ENCODE measurements around the gene TUNAR.

Gene TUNAR

DNA sequence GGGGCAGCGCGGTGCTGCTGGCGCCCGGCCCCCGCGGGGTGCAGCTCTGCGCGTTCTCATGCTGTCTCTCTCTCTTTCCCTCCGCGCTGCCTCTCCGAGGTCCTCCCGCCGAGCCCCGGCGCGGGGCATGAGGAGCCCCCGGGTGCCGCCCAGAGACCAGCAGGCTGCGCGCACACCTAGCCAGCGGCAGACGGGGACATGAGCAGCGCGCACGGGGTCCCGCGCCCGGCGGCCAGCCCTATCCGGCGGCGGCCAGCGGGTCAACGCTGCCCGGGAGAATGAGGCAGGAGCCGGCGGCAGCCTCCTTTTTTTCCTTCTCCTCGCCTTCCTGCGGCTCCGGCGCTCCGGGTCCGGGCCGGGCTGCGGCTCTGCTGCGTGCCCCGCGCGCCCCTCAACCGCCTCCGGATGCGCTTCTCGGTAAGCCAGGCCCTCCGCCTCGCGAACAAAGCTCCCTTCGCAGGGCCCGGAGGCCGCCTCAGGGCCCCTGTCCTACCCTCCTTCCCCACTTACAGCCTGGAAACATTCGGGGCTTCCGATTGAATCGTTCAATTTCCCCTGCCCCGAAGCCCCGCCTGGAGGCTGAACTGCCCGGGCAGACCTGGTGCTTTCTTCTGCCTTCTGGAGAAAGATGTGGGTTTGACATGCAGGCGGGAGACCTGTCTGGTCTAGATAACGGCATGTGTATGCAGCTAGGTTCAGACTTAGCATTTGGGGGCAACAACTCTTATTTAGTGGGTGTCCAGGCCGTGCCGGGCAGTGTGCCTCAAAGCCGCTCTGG is at the start of gene TUNAR:
TSS of gene TUNAR (plus strand) at position 72 of the 778 bp plus-strand sequence.
- DNase-seq (ENCODE audit: low read depth) = no peak
- TF ChIP-seq, protein P1, sequence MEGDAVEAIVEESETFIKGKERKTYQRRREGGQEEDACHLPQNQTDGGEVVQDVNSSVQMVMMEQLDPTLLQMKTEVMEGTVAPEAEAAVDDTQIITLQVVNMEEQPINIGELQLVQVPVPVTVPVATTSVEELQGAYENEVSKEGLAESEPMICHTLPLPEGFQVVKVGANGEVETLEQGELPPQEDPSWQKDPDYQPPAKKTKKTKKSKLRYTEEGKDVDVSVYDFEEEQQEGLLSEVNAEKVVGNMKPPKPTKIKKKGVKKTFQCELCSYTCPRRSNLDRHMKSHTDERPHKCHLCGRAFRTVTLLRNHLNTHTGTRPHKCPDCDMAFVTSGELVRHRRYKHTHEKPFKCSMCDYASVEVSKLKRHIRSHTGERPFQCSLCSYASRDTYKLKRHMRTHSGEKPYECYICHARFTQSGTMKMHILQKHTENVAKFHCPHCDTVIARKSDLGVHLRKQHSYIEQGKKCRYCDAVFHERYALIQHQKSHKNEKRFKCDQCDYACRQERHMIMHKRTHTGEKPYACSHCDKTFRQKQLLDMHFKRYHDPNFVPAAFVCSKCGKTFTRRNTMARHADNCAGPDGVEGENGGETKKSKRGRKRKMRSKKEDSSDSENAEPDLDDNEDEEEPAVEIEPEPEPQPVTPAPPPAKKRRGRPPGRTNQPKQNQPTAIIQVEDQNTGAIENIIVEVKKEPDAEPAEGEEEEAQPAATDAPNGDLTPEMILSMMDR (IDR thresholded peaks at IDR 0.05; ENCODE audit: low read depth, low read length, missing control alignments) = no peak
- in situ Hi-C loops (cut with HindIII; ENCODE audit: low sequenced_read_pairs) = no loop called here
- H3K4me3 ChIP-seq (ENCODE audit: low read depth, low read length) = peak within 1 kb of the TSS; percentile 33

DNA sequence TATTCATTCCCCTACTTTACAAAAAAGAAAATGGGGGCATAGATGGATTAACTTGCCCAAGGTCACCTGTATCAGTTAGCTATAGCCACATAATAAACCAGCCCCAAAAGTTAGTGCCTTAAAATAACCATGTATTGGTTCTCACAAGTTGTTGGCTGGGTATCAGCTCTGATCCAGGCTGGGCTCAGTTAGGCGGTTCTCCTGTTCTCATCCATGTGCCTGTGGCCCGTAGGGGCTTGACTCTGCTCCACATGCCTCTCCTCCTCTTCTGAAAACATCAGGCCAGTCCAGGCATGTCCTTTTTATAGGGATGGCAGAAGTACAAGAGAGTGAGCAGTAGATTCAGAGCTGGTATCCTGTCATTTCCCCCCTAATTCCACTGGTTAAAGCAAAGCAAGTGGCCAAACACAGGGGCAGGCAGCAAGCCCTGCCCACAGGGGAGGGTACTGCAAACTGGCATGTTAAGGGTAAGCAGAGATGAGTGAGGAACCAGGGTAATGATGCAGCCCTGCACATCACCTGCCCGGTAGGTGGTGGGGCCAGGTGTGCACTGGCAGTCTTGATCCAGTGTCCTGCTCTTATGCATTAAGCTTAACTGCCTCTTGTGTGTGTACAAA is 47.9 kb upstream of the TUNAR start:
- H3K4me3 ChIP-seq (ENCODE audit: low read depth, low read length) = no peak overlapping the region
- in situ Hi-C loops (cut with HindIII; ENCODE audit: low sequenced_read_pairs) = no loop called here
- DNase-seq (ENCODE audit: low read depth) = no peak
- TF ChIP-seq, protein P1 (IDR thresholded peaks at IDR 0.05; ENCODE audit: low read depth, low read length, missing control alignments) = no peak

DNA sequence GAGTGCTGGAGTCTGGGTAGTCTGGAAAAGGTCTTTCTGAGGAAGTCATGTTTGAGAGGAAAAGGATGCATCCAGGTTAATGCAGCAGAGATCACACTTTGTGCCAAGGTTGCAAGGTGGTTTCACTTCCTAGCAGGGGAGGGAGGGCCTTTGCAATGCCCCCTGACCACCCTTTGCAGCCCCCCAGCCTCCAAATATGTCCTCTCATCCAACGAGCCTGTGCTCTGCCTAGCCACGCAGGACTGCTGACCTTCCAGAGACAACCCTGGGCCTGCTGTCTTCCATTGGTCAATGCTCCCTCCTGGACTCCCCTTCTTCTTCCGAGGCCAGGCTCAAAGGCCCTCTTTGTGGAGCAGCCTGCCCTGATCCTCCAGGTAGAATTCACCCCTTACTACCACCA is 47.3 kb upstream of the TUNAR start:
- in situ Hi-C loops (cut with HindIII; ENCODE audit: low sequenced_read_pairs) = no loop called here
- H3K4me3 ChIP-seq (ENCODE audit: low read depth, low read length) = no peak overlapping the region
- DNase-seq (ENCODE audit: low read depth) = no peak
- TF ChIP-seq, protein P1 (IDR thresholded peaks at IDR 0.05; ENCODE audit: low read depth, low read length, missing control alignments) = no peak

GRCh38 chr14:95830386-95830785 is 46.2 kb upstream of the TUNAR start:
- no peak for DNase-seq (ENCODE audit: low read depth)
- in situ Hi-C loops (cut with HindIII; ENCODE audit: low sequenced_read_pairs) = no loop called here
- H3K4me3 ChIP-seq (ENCODE audit: low read depth, low read length) = no peak overlapping the region
- TF ChIP-seq, protein P1 (IDR thresholded peaks at IDR 0.05; ENCODE audit: low read depth, low read length, missing control alignments) = no peak

DNA sequence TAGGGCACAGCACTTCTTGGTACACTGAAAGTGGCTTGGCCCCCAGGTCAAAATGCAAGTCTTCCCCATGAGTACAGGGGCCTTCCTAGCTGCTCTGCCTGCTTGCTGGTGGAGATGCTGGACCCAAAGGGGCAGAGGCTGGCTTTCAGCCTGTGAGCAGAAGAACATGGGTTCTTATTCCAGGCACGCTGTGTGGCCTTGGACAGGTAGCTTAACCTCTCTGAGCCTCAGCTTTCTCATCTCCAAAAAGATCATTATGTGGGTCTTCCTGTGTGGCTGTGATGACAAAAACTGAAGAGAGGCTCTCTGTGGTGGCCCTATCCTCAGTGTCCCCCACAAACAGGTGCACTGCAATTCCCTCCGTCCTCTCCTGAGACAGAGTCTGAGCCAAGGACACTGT is 45.6 kb upstream of the TUNAR start:
- no peak for DNase-seq (ENCODE audit: low read depth)
- in situ Hi-C loops (cut with HindIII; ENCODE audit: low sequenced_read_pairs) = no loop called here
- no peak overlapping the region for H3K4me3 ChIP-seq (ENCODE audit: low read depth, low read length)
- TF ChIP-seq, protein P1 (IDR thresholded peaks at IDR 0.05; ENCODE audit: low read depth, low read length, missing control alignments) = no peak

- TF ChIP-seq, protein P1 (IDR thresholded peaks at IDR 0.05; ENCODE audit: low read depth, low read length, missing control alignments) = no peak
- DNase-seq (ENCODE audit: low read depth) = no peak
- H3K4me3 ChIP-seq (ENCODE audit: low read depth, low read length) = no peak overlapping the region
- in situ Hi-C loops (cut with HindIII; ENCODE audit: low sequenced_read_pairs) = no loop called here
Observed at GRCh38 chr14:95831468-95831867, 45.2 kb upstream of the TUNAR start.
